Measurements from ENCODE around the gene DTYMK. TPM values are rescaled to one million over a fixed set of nuclear protein-coding genes. Genes with fewer than 3 reads are reported as not detected.

The DTYMK gene
- total and polyA plus RNA-seq, 10 donors, result 14.0 to 38.9 (median 19.4) TPM

- peaks cover 0 to 26% (median 8%) of the 10 kb centered on the region in 6 donors for H3K36me3 ChIP-seq
- 0 to 2% (median 1%) methylated on average over 24 to 67 of the region's 67 CpGs for WGBS, 5 donors
- intact Hi-C loops (cut with DNase I; ENCODE audit: low total_unique reads), result no loop called here
- peaks cover 23 to 73% (median 55%) of the 10 kb centered on the region in 6 donors for H3K4me1 ChIP-seq
- no peak for DNase-seq
- no peaks in the 10 kb centered on the region for H3K27me3 ChIP-seq (replicated peaks in 1 of 7)
- H3K9me3 ChIP-seq, result peaks cover 0 to 6% (median 0%) of the 10 kb centered on the region in 8 donors
- H3K4me3 ChIP-seq, result peak overlapping the region; percentile 82 to 100 (median 93)
- no peak for TF ChIP-seq POLR2A (IDR thresholded peaks at IDR 0.05)
- TF ChIP-seq POLR2AphosphoS5 (IDR thresholded peaks at IDR 0.05), result no peak
- no peak for TF ChIP-seq CTCF (IDR thresholded peaks at IDR 0.05 in 8 of 11, conservative IDR thresholded peaks at IDR 0.05 in 3 of 11)
- peak overlapping the region; percentile 99 to 100 (median 100) for H3K27ac ChIP-seq
These were observed 48.6 kb downstream of the DTYMK start for GRCh38 chr2:241637795-241638660.

- H3K27me3 ChIP-seq (replicated peaks in 1 of 7), result no peaks in the 10 kb centered on the region
- 0 to 2% (median 0%) methylated on average over 12 to 123 of the region's 123 CpGs for WGBS, 5 donors
- peak; percentile 96 for DNase-seq
- H3K9me3 ChIP-seq, result peaks cover 0 to 6% (median 0%) of the 10 kb centered on the region in 8 donors
- peaks cover 23 to 66% (median 53%) of the 10 kb centered on the region in 6 donors for H3K4me1 ChIP-seq
- peaks cover 3 to 34% (median 16%) of the 10 kb centered on the region in 6 donors for H3K36me3 ChIP-seq
- H3K4me3 ChIP-seq, result peak within 1 kb of the TSS; percentile 82 to 100 (median 93)
- peak within 1 kb of the TSS; percentile 99 to 100 (median 100) for H3K27ac ChIP-seq
- TF ChIP-seq CTCF (IDR thresholded peaks at IDR 0.05 in 8 of 11, conservative IDR thresholded peaks at IDR 0.05 in 3 of 11) (peak in 2 of 11 experiments; percentile 9 to 28), POLR2A (IDR thresholded peaks at IDR 0.05) (peak in 2 of 3 donors; percentile 47 to 66), POLR2AphosphoS5 (IDR thresholded peaks at IDR 0.05) (peak; percentile 94 to 95 (median 95))
- intact Hi-C loops (cut with DNase I; ENCODE audit: low total_unique reads), result no loop called here
These were observed 49.4 kb downstream of the DTYMK start, which contains the start of the genes ATG4B and THAP4 for GRCh38 chr2:241637018-241637794. Gene ATG4B (plus strand): TSS chr2:241637693. CDS start chr2:241637715, 22 bp downstream. Gene THAP4 (minus strand): TSS chr2:241637158. CDS start chr2:241637017, 141 bp downstream.

- Histone ChIP-seq H3K9me3 (peaks cover 0 to 6% (median 0%) of the 10 kb centered on the region in 8 donors), H3K4me3 (peak overlapping the region; percentile 82 to 100 (median 93)), H3K27ac (peak overlapping the region; percentile 99 to 100 (median 100)), H3K4me1 (peaks cover 19 to 58% (median 47%) of the 10 kb centered on the region in 6 donors), H3K27me3 (replicated peaks in 1 of 7) (no peaks in the 10 kb centered on the region), H3K36me3 (peaks cover 3 to 42% (median 22%) of the 10 kb centered on the region in 6 donors)
- DNase-seq, result peak; percentile 90
- intact Hi-C loops (cut with DNase I; ENCODE audit: low total_unique reads), result no loop called here
- TF ChIP-seq POLR2A (IDR thresholded peaks at IDR 0.05) (no peak), POLR2AphosphoS5 (IDR thresholded peaks at IDR 0.05) (peak in 2 of 3 donors; percentile 35 to 57), CTCF (IDR thresholded peaks at IDR 0.05 in 8 of 11, conservative IDR thresholded peaks at IDR 0.05 in 3 of 11) (no peak)
- 1% methylated on average over 15 to 97 of the region's 97 CpGs for WGBS, 5 donors
These were observed 50.2 kb downstream of the DTYMK start for GRCh38 chr2:241636182-241637017.

All from spleen (tissue), 11 donors.